IPS-18c (cell line): Measurements from ENCODE around the gene SERPINB11.
"Not testable (repeated sequence)": the region's sequence is repeated elsewhere in the genome, so short reads cannot be mapped to it uniquely, and the experiment has no call there.

ENCODE experiments used
- H3K4me3 ChIP-seq: 2 replicates; pipeline ENCODE4 v1.7.0; 2013; ENCODE audit warnings: low read depth, mild to moderate bottlenecking, low read length, moderate library complexity; ENCODE audit not compliant: insufficient read depth
- H3K9me3 ChIP-seq: one replicate; pipeline ENCODE4 v1.6.1; 2013; ENCODE audit warnings: mild to moderate bottlenecking, low read length, moderate library complexity; ENCODE audit not compliant: control insufficient read depth, insufficient read depth

SERPINB11 gene

GRCh38 chr18:63702660-63703059 lies at the start of gene SERPINB11:
SERPINB11 (plus strand) TSS chr18:63702960; CDS start chr18:63710194, 7,234 bp downstream.
- no peaks in the 10 kb centered on the region for H3K9me3 ChIP-seq
- H3K4me3 ChIP-seq: no peak within 1 kb of the TSS

GRCh38 chr18:63658920-63659319 lies 43.8 kb upstream of the SERPINB11 start:
- H3K9me3 ChIP-seq, H3K4me3 ChIP-seq: not testable (repeated sequence)

GRCh38 chr18:63661750-63662149 lies 41.0 kb upstream of the SERPINB11 start, which contains the start of gene SERPINB3:
SERPINB3 (minus strand) TSS chr18:63661893; CDS start chr18:63661216, 677 bp downstream.
- H3K4me3 ChIP-seq, H3K9me3 ChIP-seq: not testable (repeated sequence)

GRCh38 chr18:63664571-63664970 lies 38.2 kb upstream of the SERPINB11 start:
- no peaks in the 10 kb centered on the region for H3K9me3 ChIP-seq
- no peak overlapping the region for H3K4me3 ChIP-seq

GRCh38 chr18:63676526-63677323 lies 26.0 kb upstream of the SERPINB11 start:
- Histone ChIP-seq H3K4me3 (no peak overlapping the region), H3K9me3 (no peaks in the 10 kb centered on the region)

GRCh38 chr18:63677500-63678225 lies 25.1 kb upstream of the SERPINB11 start:
- no peaks in the 10 kb centered on the region for H3K9me3 ChIP-seq
- no peak overlapping the region for H3K4me3 ChIP-seq

GRCh38 chr18:63679820-63680606 lies 22.7 kb upstream of the SERPINB11 start:
- no peaks in the 10 kb centered on the region for H3K9me3 ChIP-seq
- no peak overlapping the region for H3K4me3 ChIP-seq

- Histone ChIP-seq H3K4me3 (no peak overlapping the region), H3K9me3 (no peaks in the 10 kb centered on the region)
Observed at GRCh38 chr18:63681449-63682340, 21.1 kb upstream of the SERPINB11 start.

- H3K9me3 ChIP-seq: no peaks in the 10 kb centered on the region
- no peak overlapping the region for H3K4me3 ChIP-seq
Observed at GRCh38 chr18:63683152-63683551, 19.6 kb upstream of the SERPINB11 start.

- Histone ChIP-seq H3K4me3 (no peak overlapping the region), H3K9me3 (no peaks in the 10 kb centered on the region)
Observed at GRCh38 chr18:63683890-63684289, 18.9 kb upstream of the SERPINB11 start.

- Histone ChIP-seq H3K9me3 (no peaks in the 10 kb centered on the region), H3K4me3 (no peak overlapping the region)
Observed at GRCh38 chr18:63684718-63685117, 18.0 kb upstream of the SERPINB11 start.

- H3K9me3 ChIP-seq: no peaks in the 10 kb centered on the region
- H3K4me3 ChIP-seq: no peak overlapping the region
Observed at GRCh38 chr18:63686871-63687270, 15.9 kb upstream of the SERPINB11 start.

- Histone ChIP-seq H3K4me3 (no peak overlapping the region), H3K9me3 (no peaks in the 10 kb centered on the region)
Observed at GRCh38 chr18:63689064-63689463, 13.7 kb upstream of the SERPINB11 start.

GRCh38 chr18:63697097-63697660 lies 5.6 kb upstream of the SERPINB11 start:
- no peak overlapping the region for H3K4me3 ChIP-seq

GRCh38 chr18:63700501-63700900 lies 2.3 kb upstream of the SERPINB11 start:
- no peaks in the 10 kb centered on the region for H3K9me3 ChIP-seq
- H3K4me3 ChIP-seq: no peak overlapping the region

More at GRCh38 chr18:63697097-63697660, 5.6 kb upstream of the SERPINB11 start:
- no peaks in the 10 kb centered on the region for H3K9me3 ChIP-seq

- Histone ChIP-seq H3K9me3 (no peaks in the 10 kb centered on the region), H3K4me3 (no peak overlapping the region)
Observed at GRCh38 chr18:63701952-63702351, 808 bp upstream of the SERPINB11 start.
